HEK293T (cell line): ENCODE results near the gene TTC28.

Experiments used
- CTCF ChIA-PET: fragments of 350-600 bp; formaldehyde crosslinking; extraction: SDS; loops from one replicate; lab custom pipeline; 2021; ENCODE audit warnings: antibody characterized with exemption, inconsistent platforms; lab: Yijun Ruan, JAX
- POLR2A ChIA-PET: fragments of 350-600 bp; formaldehyde crosslinking; extraction: SDS; loops from one replicate; lab custom pipeline; 2020; ENCODE audit warnings: antibody characterized with exemption, inconsistent platforms; lab: Yijun Ruan, JAX
- DNase-seq: peaks from one replicate; pipeline ENCODE4 v3.0.0; 2012; ENCODE audit warnings: mixed read lengths; ENCODE audit errors: extremely low spot score
- ARNT ChIP-seq: fragments of 450-650 bp; IDR thresholded peaks from 2 replicates; pipeline ENCODE4 v1.6.1; 2017; ENCODE audit warnings: mild to moderate bottlenecking
- BHLHE40 ChIP-seq: fragments of 450-650 bp; IDR thresholded peaks from 2 replicates; pipeline ENCODE4 v1.6.1; 2016; ENCODE audit warnings: mild to moderate bottlenecking, moderate library complexity, borderline replicate concordance
- CTBP1 ChIP-seq: fragments of 450-650 bp; IDR thresholded peaks from 2 replicates; pipeline ENCODE4 v1.6.1; 2016; ENCODE audit warnings: borderline replicate concordance
- ELF4 ChIP-seq: fragments of 450-650 bp; IDR thresholded peaks from 2 replicates; pipeline ENCODE4 v1.6.1; 2017; ENCODE audit warnings: antibody characterized with exemption
- FOXA1 ChIP-seq: fragments of 450-650 bp; IDR thresholded peaks from 2 replicates; pipeline ENCODE4 v1.6.1; 2016; ENCODE audit warnings: mild to moderate bottlenecking
- FOXK2 ChIP-seq: fragments of 450-650 bp; IDR thresholded peaks from 2 replicates; pipeline ENCODE4 v1.6.1; 2016; ENCODE audit warnings: mild to moderate bottlenecking
- FOXM1 ChIP-seq: fragments of 450-650 bp; IDR thresholded peaks from 2 replicates; pipeline ENCODE4 v1.6.1; 2017; ENCODE audit warnings: mild to moderate bottlenecking, borderline replicate concordance
- HDGF ChIP-seq: fragments of 450-650 bp; IDR thresholded peaks from 2 replicates; pipeline ENCODE4 v1.6.1; 2017; ENCODE audit warnings: antibody characterized with exemption, borderline replicate concordance
- L3MBTL2 ChIP-seq: fragments of 450-650 bp; conservative IDR thresholded peaks from 2 replicates; pipeline ENCODE4 v1.6.1; 2016; ENCODE audit warnings: mild to moderate bottlenecking
- LEF1 ChIP-seq: fragments of 450-650 bp; IDR thresholded peaks from 2 replicates; pipeline ENCODE4 v1.6.1; 2017; ENCODE audit warnings: mild to moderate bottlenecking, borderline replicate concordance
- NFRKB ChIP-seq: fragments of 450-650 bp; IDR thresholded peaks from 2 replicates; pipeline ENCODE4 v1.6.1; 2016; ENCODE audit warnings: mild to moderate bottlenecking, moderate library complexity
- SP1 ChIP-seq: fragments of 450-650 bp; IDR thresholded peaks from 2 replicates; pipeline ENCODE4 v1.6.1; 2017
- SUZ12 ChIP-seq: fragments of 450-650 bp; IDR thresholded peaks from 2 replicates; pipeline ENCODE4 v1.6.1; 2016; ENCODE audit warnings: mild to moderate bottlenecking
- TARDBP ChIP-seq: fragments of 450-650 bp; IDR thresholded peaks from 2 replicates; pipeline ENCODE4 v1.6.1; 2016
- ZNF384 ChIP-seq: fragments of 450-650 bp; IDR thresholded peaks from 2 replicates; pipeline ENCODE4 v1.6.1; 2016
- TF ChIP-seq, protein P1 (sequence below): fragments of 450-650 bp; IDR thresholded peaks from 2 replicates; pipeline ENCODE4 v1.6.1; 2016

The TTC28 gene

DNA sequence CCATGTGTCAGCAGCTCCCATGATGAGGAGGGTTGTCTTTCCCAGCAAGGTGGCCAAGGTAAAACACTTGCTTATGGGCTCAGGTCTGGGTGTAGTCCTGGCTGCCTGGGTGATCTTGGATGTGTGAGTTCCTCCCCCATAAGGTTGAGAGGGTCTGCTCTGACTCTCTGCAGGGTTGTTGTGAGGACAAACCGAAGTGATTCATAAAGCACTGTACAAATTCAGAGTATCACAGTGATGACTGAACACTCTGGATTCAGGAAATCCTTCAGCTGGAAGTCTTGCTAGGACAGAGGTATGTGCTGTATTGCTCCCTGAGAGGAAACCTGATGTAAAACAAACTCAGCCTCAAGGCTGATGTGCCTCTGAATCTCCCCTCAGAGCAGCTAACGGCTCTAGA is 539.7 kb downstream of the TTC28 start:
- CTCF ChIA-PET: interaction anchor here (1.2 kb wide), 1 partner anchor 27 kb away, joined by 3 read pairs; no protein-coding TSS in a partner anchor
- TF ChIP-seq SP1 (no peak), FOXM1 (no peak), FOXK2 (no peak)
- POLR2A ChIA-PET: no interaction called here
- no peak for DNase-seq

DNA sequence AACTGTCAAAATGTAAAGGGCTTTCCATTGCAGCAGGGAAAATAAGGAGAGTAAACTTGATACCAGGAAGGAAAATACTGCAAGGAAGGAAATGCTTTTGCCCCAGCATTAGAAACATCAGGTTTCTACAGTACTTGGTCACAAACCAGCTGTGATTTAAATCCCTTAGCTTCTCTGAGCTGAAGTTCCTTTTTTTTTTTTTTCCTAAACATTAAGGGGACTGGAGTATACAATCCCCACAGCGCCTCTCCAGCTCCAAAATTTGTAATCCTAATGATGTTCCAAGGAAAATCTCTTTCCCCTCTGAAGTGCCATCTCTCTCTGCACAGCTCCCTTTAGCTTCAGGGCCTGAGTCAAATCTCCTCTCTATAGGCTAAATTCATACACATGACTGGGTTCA is 540.1 kb downstream of the TTC28 start:
- POLR2A ChIA-PET: no interaction called here
- TF ChIP-seq BHLHE40 (no peak), FOXA1 (no peak), NFRKB (no peak), SP1 (no peak), HDGF (no peak), ARNT (no peak), CTBP1 (no peak), ELF4 (no peak)
- TF ChIP-seq, protein P1, sequence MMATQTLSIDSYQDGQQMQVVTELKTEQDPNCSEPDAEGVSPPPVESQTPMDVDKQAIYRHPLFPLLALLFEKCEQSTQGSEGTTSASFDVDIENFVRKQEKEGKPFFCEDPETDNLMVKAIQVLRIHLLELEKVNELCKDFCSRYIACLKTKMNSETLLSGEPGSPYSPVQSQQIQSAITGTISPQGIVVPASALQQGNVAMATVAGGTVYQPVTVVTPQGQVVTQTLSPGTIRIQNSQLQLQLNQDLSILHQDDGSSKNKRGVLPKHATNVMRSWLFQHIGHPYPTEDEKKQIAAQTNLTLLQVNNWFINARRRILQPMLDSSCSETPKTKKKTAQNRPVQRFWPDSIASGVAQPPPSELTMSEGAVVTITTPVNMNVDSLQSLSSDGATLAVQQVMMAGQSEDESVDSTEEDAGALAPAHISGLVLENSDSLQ: no peak
- CTCF ChIA-PET: no interaction called here
- DNase-seq: no peak

DNA sequence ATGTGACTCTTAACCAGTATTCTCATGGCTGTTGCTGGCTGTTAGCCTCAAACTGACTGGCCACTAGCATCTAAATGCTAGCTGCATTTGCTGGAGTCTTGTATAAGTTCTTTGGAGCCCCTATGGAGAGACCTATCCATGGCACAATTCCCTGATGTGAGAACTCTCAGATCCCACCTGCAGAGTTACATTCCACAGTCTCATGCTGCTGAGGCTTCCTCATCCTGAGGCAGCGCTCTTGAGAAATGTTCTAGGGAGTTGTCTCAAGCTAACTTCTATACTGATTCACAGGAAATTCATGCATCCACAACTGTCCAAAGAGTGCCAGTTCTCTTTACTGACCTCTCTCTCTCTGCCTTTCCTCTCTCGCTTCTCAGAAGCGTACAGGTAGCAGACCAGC is 542.6 kb downstream of the TTC28 start:
- TF ChIP-seq SP1: no peak
- no peak for DNase-seq
- ChIA-PET POLR2A (no interaction called here), CTCF (no interaction called here)

DNA sequence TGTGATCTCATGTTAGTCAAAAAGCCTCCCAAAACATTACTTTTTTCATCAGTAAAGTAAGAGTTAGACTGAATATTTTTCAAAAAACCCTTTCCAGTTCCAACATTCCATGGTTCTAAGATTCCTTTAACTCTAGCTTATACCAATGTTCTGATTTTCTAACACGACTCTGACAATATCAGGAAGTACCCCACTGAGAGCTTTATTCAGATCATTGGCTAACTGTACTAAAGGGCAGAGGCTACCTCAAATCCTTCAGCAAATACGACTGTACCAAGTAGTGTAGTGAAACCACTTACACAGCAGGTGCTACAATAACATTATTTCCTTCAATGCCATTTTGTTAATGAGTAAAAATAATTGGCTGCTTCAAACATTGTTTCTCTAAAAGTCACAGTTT is 547.2 kb downstream of the TTC28 start:
- ChIA-PET POLR2A (no interaction called here), CTCF (no interaction called here)
- TF ChIP-seq SP1: no peak
- TF ChIP-seq SUZ12: no peak
- no peak for TF ChIP-seq FOXA1
- TF ChIP-seq, protein P1: no peak
- no peak for TF ChIP-seq ARNT
- no peak for TF ChIP-seq CTBP1
- TF ChIP-seq NFRKB: no peak
- no peak for TF ChIP-seq ZNF384
- DNase-seq: no peak

DNA sequence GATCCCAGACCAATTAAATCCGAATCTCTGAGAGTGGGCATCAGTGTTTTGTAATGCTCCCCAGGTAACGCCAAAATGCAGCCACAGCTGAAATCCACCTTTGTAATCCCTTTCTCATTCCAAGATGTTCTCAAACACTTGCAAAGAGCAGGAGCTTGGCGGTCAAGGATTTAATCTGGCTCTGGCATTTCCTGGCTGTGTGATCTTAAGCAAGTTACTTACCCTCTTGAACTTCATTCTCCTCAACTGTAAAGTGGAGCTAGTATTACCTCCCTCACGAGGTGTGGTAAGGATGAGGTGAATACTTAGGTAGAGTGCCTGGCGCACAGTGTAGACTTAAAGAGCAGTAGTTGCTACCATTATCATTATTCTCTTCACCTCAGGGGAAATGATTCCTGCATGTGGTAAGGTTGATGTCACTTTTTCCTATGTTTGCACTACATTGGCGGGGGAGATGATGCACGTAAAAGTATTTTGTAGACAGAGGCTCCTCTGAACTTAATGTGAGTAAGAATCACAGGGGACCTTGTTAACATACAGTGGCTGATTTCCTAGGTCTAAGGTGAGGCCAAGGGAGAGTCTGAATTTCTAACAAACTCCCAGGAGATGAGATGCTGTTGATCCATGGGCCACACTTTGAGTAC is 550.2 kb downstream of the TTC28 start:
- CTCF ChIA-PET: interaction anchor here (1.5 kb wide), 1 partner anchor 77 kb away, joined by 3 read pairs; no protein-coding TSS in a partner anchor
- DNase-seq: no peak
- POLR2A ChIA-PET: no interaction called here
- TF ChIP-seq SUZ12 (no peak), HDGF (no peak), FOXA1 (no peak), SP1 (no peak), BHLHE40 (no peak), TARDBP (no peak), ARNT (no peak), LEF1 (no peak), CTBP1 (no peak), FOXK2 (no peak), FOXM1 (no peak), ELF4 (no peak), ZNF384 (no peak), L3MBTL2 (no peak), NFRKB (no peak)
- TF ChIP-seq, protein P1: no peak

DNA sequence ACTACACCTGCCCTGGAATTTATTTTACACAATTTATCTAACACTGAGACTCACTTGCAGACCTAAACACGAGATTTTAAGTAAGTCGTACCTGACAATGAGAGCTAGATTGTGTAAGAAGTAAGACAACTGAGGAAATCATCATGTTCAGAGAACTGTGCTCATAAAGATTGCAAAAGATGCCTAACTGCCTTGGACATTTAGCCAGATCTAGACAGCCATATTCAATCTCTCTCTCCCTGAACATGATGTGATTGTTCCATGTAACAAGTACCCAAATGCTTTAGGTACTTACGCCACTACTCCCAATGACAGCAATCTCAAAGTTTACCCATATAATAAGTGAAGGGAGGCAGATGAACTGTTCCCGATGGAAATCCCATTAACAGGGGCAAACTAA is 550.8 kb downstream of the TTC28 start:
- ChIA-PET CTCF (no interaction called here), POLR2A (no interaction called here)
- no peak for DNase-seq
- no peak for TF ChIP-seq FOXM1
- no peak for TF ChIP-seq SUZ12
- no peak for TF ChIP-seq SP1
- TF ChIP-seq ZNF384: no peak
- TF ChIP-seq TARDBP: no peak
- no peak for TF ChIP-seq FOXA1
- no peak for TF ChIP-seq BHLHE40
- TF ChIP-seq ARNT: no peak
- no peak for TF ChIP-seq LEF1
- TF ChIP-seq NFRKB: no peak
- no peak for TF ChIP-seq FOXK2
- TF ChIP-seq HDGF: no peak
- TF ChIP-seq CTBP1: no peak
- TF ChIP-seq, protein P1: no peak
- no peak for TF ChIP-seq ELF4
- no peak for TF ChIP-seq L3MBTL2
